NCI-H446 (cell line): ENCODE data around the gene ACTRT2.

Experiments used
- DNase-seq, 2 experiments: peaks; one replicate each; lab custom pipeline; 2025; lab: John Stamatoyannopoulos, UW

Gene ACTRT2

GRCh38 chr1:3018576-3018975 is 2.7 kb upstream of the ACTRT2 start:
- DNase-seq = no peak

- DNase-seq = no peak
Measured at GRCh38 chr1:3019007-3019515, 2.2 kb upstream of the ACTRT2 start.

GRCh38 chr1:3019516-3020051 is 1.7 kb upstream of the ACTRT2 start:
- DNase-seq = no peak

- DNase-seq = no peak
Measured at GRCh38 chr1:3020263-3020909, 881 bp upstream of the ACTRT2 start.

- DNase-seq = no peak
Measured at GRCh38 chr1:3021801-3022401, 634 bp downstream of the ACTRT2 start.

- no peak for DNase-seq
Measured at GRCh38 chr1:3022511-3022973, 1.3 kb downstream of the ACTRT2 start.

GRCh38 chr1:3022976-3023375 is 1.7 kb downstream of the ACTRT2 start:
- no peak for DNase-seq

GRCh38 chr1:3024019-3024418 is 2.8 kb downstream of the ACTRT2 start:
- no peak for DNase-seq

- no peak for DNase-seq
Measured at GRCh38 chr1:3024588-3024987, 3.3 kb downstream of the ACTRT2 start.

- no peak for DNase-seq
Measured at GRCh38 chr1:3026124-3026523, 4.9 kb downstream of the ACTRT2 start.

GRCh38 chr1:3026581-3027391 is 5.5 kb downstream of the ACTRT2 start:
- DNase-seq = no peak

- no peak for DNase-seq
Measured at GRCh38 chr1:3027611-3028371, 6.5 kb downstream of the ACTRT2 start.

GRCh38 chr1:3028531-3029282 is 7.4 kb downstream of the ACTRT2 start:
- DNase-seq = no peak

GRCh38 chr1:3029481-3029961 is 8.3 kb downstream of the ACTRT2 start:
- DNase-seq = no peak

- no peak for DNase-seq
Measured at GRCh38 chr1:3029991-3030662, 8.9 kb downstream of the ACTRT2 start.

GRCh38 chr1:3030663-3031381 is 9.6 kb downstream of the ACTRT2 start:
- DNase-seq = no peak

GRCh38 chr1:3031401-3032221 is 10.3 kb downstream of the ACTRT2 start:
- DNase-seq = no peak

- DNase-seq = no peak
Measured at GRCh38 chr1:3032371-3033039, 11.2 kb downstream of the ACTRT2 start.
